PC-3 (cell line): Measurements from ENCODE around the gene NLGN3. TPM values are rescaled to one million over a fixed set of nuclear protein-coding genes. Genes with fewer than 3 reads are reported as not detected.
A peak's percentile ranks its signal among the peaks of the same experiment; 100 is the strongest.

Experiments
- ATAC-seq: fragments of 200-7000 bp; cut with Tn5 transposase; 2 replicates; pipeline ENCODE4 v1.9.1; 2020; ENCODE audit warnings: mild to moderate bottlenecking, moderate library complexity
- BruUV-seq: library from RNA; stranded (reverse); fragments of 400-500 nt; replicated peaks from 2 replicates; lab custom pipeline; 2021; lab: Mats Ljungman, UMichigan
- CTCF ChIA-PET: fragments of 300-600 bp; sonication (Branson Sonifier 250); formaldehyde crosslinking; loops from one replicate; lab custom pipeline; 2022; ENCODE audit warnings: antibody characterized with exemption; lab: Charles Lee
- POLR2A ChIA-PET: fragments of 300-600 bp; sonication (Branson Sonifier 250); formaldehyde crosslinking; loops from one replicate; lab custom pipeline; 2022; ENCODE audit warnings: antibody characterized with exemption; ENCODE audit not compliant: unreplicated experiment; lab: Charles Lee
- DNase-seq: peaks from one replicate; pipeline ENCODE4 v3.0.0-alpha.2; 2015
- H2AFZ ChIP-seq: fragments of 300-600 bp; sonication (generic); 2 replicates; pipeline ENCODE4 v1.6.0; 2016; ENCODE audit warnings: antibody characterized with exemption, low read length
- H3F3A ChIP-seq: fragments of 300-600 bp; sonication (generic); one replicate; pipeline ENCODE4 v1.6.0; 2017; ENCODE audit warnings: antibody characterized with exemption, low read length, control low read depth, mild to moderate bottlenecking; ENCODE audit not compliant: unreplicated experiment
- H3K27ac ChIP-seq: fragments of 300-600 bp; sonication (generic); 2 replicates; pipeline ENCODE4 v1.5.1; 2016; ENCODE audit warnings: mild to moderate bottlenecking, low read length
- H3K27me3 ChIP-seq: fragments of 300-600 bp; sonication (generic); 2 replicates; pipeline ENCODE4 v1.6.1; 2016; ENCODE audit warnings: low read length, mixed read lengths
- H3K36me3 ChIP-seq: fragments of 300-600 bp; sonication (generic); 2 replicates; pipeline ENCODE4 v1.6.1; 2016; ENCODE audit warnings: low read depth, mixed run types, low read length, mixed read lengths
- H3K4me1 ChIP-seq: fragments of 300-600 bp; sonication (generic); 2 replicates; pipeline ENCODE4 v1.5.1; 2016; ENCODE audit warnings: low read length; ENCODE audit not compliant: insufficient read depth
- H3K4me2 ChIP-seq: fragments of 300-600 bp; sonication (generic); 2 replicates; pipeline ENCODE4 v1.6.0; 2016; ENCODE audit warnings: low read length
- H3K4me3 ChIP-seq: fragments of 300-600 bp; sonication (generic); 2 replicates; pipeline ENCODE4 v1.5.1; 2016; ENCODE audit warnings: mild to moderate bottlenecking, low read length, mixed read lengths
- H3K79me2 ChIP-seq: fragments of 300-600 bp; sonication (generic); 2 replicates; pipeline ENCODE4 v1.6.1; 2017; ENCODE audit warnings: low read length, mixed read lengths
- H3K9ac ChIP-seq: fragments of 300-600 bp; sonication (generic); 2 replicates; pipeline ENCODE4 v1.6.0; 2016; ENCODE audit warnings: mild to moderate bottlenecking, low read length
- H3K9me2 ChIP-seq: fragments of 300-600 bp; sonication (generic); replicated peaks from 2 replicates; pipeline ENCODE4 v1.6.1; 2016; ENCODE audit warnings: mixed run types, low read length, mixed read lengths
- H3K9me3 ChIP-seq: fragments of 300-600 bp; sonication (generic); 2 replicates; pipeline ENCODE4 v1.6.1; 2016; ENCODE audit warnings: low read length, mixed read lengths
- H4K20me1 ChIP-seq: fragments of 300-600 bp; sonication (generic); 2 replicates; pipeline ENCODE4 v1.6.1; 2016; ENCODE audit warnings: low read length, mixed read lengths
- CTCF ChIP-seq: fragments of 300-600 bp; sonication (generic); conservative IDR thresholded peaks from 2 replicates; pipeline ENCODE4 v1.5.1; 2017; ENCODE audit warnings: antibody characterized with exemption, low read depth, mild to moderate bottlenecking, low read length
- EZH2 ChIP-seq: fragments of 300-600 bp; sonication (generic); IDR thresholded peaks from one replicate; pipeline ENCODE4 v1.6.1; 2017; ENCODE audit warnings: antibody characterized with exemption, mild to moderate bottlenecking, low read length; ENCODE audit not compliant: unreplicated experiment
- EZH2phosphoT487 ChIP-seq: fragments of 300-600 bp; sonication (generic); IDR thresholded peaks from 2 replicates; pipeline ENCODE4 v1.6.1; 2018; ENCODE audit warnings: mild to moderate bottlenecking, antibody characterized with exemption, low read length, borderline replicate concordance
- intact Hi-C: fragments of 100-400 bp; cut with micrococcal nuclease; formaldehyde crosslinking; loops from 2 replicates; pipeline ENCODE4 v1.9.0; 2023
- total RNA-seq: library from RNA; depleted of rRNA; stranded (reverse); fragments of >200 nt; gene quantifications from 2 replicates; pipeline ENCODE4 v1.2.3, GENCODE V29; 2014

The NLGN3 gene
- total RNA-seq, 1 experiment from 2014 or later: 0.29 TPM

GRCh38 chrX:71199252-71200008 is 54.8 kb downstream of the NLGN3 start:
- H3K79me2 ChIP-seq: no peaks in the 10 kb centered on the region
- CTCF ChIA-PET: no interaction called here
- no peak for ATAC-seq

GRCh38 chrX:71210816-71211215 is 66.2 kb downstream of the NLGN3 start:
- no peaks in the 10 kb centered on the region for H4K20me1 ChIP-seq
- intact Hi-C loops: no loop called here
- CTCF ChIA-PET: no interaction called here
- no peaks in the 10 kb centered on the region for H3F3A ChIP-seq
- H3K9me2 ChIP-seq: no peaks in the 10 kb centered on the region
- H3K4me2 ChIP-seq: no peak overlapping the region
- H3K27ac ChIP-seq: no peak overlapping the region
- H3K4me1 ChIP-seq: peaks cover 8% of the 10 kb centered on the region; the same call in 1 of the 2 replicates
- DNase-seq: no peak
- no peak overlapping the region for H3K4me3 ChIP-seq
- TF ChIP-seq EZH2 (no peak), CTCF (no peak), EZH2phosphoT487 (no peak)
- H3K27me3 ChIP-seq: peaks cover 4% of the 10 kb centered on the region; the same call in 1 of the 2 replicates
- H2AFZ ChIP-seq: no peak overlapping the region
- POLR2A ChIA-PET: no interaction called here
- no peak overlapping the region for H3K9ac ChIP-seq
- ATAC-seq: no peak
- BruUV-seq: no TSS peak
- H3K9me3 ChIP-seq: no peaks in the 10 kb centered on the region
- H3K79me2 ChIP-seq: no peaks in the 10 kb centered on the region
- no peaks in the 10 kb centered on the region for H3K36me3 ChIP-seq

More at GRCh38 chrX:71199252-71200008, 54.8 kb downstream of the NLGN3 start:
- no peak for DNase-seq
- no TSS peak for BruUV-seq
- Histone ChIP-seq H3F3A (no peaks in the 10 kb centered on the region), H3K4me3 (no peak overlapping the region), H3K9me3 (no peaks in the 10 kb centered on the region), H4K20me1 (no peaks in the 10 kb centered on the region), H3K9ac (no peak overlapping the region), H3K27ac (no peak overlapping the region), H3K27me3 (no peaks in the 10 kb centered on the region), H3K4me1 (no peaks in the 10 kb centered on the region), H3K9me2 (no peaks in the 10 kb centered on the region), H3K4me2 (no peak overlapping the region), H3K36me3 (no peaks in the 10 kb centered on the region), H2AFZ (no peak overlapping the region)
- intact Hi-C loops: no loop called here
- POLR2A ChIA-PET: no interaction called here
- no peak for TF ChIP-seq EZH2phosphoT487
- TF ChIP-seq CTCF: no peak
- no peak for TF ChIP-seq EZH2

GRCh38 chrX:71212536-71212935 is 67.9 kb downstream of the NLGN3 start:
- peak; percentile 46 for ATAC-seq
- H3K4me3 ChIP-seq: no peak overlapping the region
- peaks cover 8% of the 10 kb centered on the region; the same call in 1 of the 2 replicates for H3K4me1 ChIP-seq
- peak; percentile 42 for DNase-seq
- H3F3A ChIP-seq: no peaks in the 10 kb centered on the region
- H4K20me1 ChIP-seq: no peaks in the 10 kb centered on the region
- H3K9me2 ChIP-seq: no peaks in the 10 kb centered on the region
- H3K9me3 ChIP-seq: no peaks in the 10 kb centered on the region
- peak overlapping the region; percentile 29 for H3K4me2 ChIP-seq
- H3K36me3 ChIP-seq: no peaks in the 10 kb centered on the region
- no TSS peak for BruUV-seq
- intact Hi-C loops: no loop called here
- 0 out of 2 replicates have a peak overlapping the region, but pooled peaks have one; percentile 16 for H2AFZ ChIP-seq
- H3K79me2 ChIP-seq: no peaks in the 10 kb centered on the region
- ChIA-PET CTCF (no interaction called here), POLR2A (interaction anchor here (0.7 kb wide), 1 partner anchor 79 kb away, joined by 3 read pairs; no protein-coding TSS in a partner anchor)
- TF ChIP-seq CTCF: no peak
- TF ChIP-seq EZH2: no peak
- TF ChIP-seq EZH2phosphoT487: no peak
- H3K9ac ChIP-seq: no peak overlapping the region
- H3K27ac ChIP-seq: no peak overlapping the region
- H3K27me3 ChIP-seq: peaks cover 4% of the 10 kb centered on the region; the same call in 1 of the 2 replicates
